GM18870 (cell line): Measurements from ENCODE around the gene MYO5A.
"Not testable (repeated sequence)": the region's sequence is repeated elsewhere in the genome, so short reads cannot be mapped to it uniquely, and the experiment has no call there.

Experiments
- ATAC-seq: cut with Tn5 transposase; IDR thresholded peaks from one replicate; pipeline ENCODE4 v1.9.1; 2021; ENCODE audit warnings: moderate library complexity; ENCODE audit not compliant: unreplicated experiment

Gene MYO5A

GRCh38 chr15:52546031-52546751, 17.5 kb upstream of the MYO5A start:
- ATAC-seq: no peak

DNA sequence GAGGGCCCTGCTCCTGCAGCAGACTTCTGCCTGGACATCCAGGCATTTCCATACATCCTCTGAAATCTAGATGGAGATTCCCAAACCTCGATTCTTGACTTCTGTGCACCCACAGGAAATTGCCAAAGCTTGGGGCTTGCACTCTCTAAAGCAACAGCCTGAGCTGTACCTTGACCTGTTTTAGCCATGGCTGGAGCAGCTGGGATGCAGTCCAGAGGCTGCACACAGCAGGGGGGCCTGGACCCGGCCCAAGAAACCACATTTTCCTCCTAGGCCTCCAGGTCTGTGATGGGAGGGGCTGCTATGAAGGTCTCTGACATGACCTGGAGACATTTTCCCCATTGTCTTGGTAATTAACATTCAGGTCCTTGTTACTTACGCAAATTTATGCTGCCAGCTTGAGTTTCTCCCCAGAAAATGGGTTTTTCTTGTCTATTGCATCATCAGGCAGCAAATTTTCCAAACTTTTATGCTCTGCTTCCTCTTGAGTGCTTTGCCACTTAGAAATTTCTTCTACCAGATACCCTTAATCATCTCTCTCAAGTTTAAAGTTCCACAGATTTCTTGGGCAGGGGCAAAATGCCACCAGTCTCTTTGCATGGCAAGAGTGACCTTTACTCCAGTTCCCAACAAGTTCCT, 11.8 kb upstream of the MYO5A start:
- no peak for ATAC-seq

DNA sequence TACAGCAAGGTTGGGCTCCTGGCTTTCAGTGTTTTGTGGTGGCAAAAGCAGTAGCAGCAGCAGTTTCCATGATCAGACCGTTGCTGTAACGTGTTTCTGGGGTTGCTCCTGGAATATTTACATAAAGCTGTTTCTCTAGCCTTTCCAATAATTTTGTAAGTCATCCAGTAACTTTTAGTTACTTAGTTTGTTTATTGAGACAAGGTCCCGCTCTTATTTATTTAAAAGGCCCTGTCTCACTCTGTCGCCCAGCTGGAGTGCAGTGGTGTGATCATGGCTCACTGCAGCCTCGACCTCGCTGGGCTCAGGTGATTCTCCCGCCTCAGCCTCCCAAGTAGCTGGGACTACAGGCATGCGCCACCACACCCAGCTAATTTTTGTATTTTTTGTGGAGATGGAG, 8.8 kb upstream of the MYO5A start:
- ATAC-seq: no peak

GRCh38 chr15:52532427-52532826, 3.7 kb upstream of the MYO5A start:
- no peak for ATAC-seq

- no peak for ATAC-seq
Observed at GRCh38 chr15:52529940-52530339, 1.3 kb upstream of the MYO5A start.

- ATAC-seq: no peak
Observed at GRCh38 chr15:52529341-52529924, 753 bp upstream of the MYO5A start.

GRCh38 chr15:52527911-52528563, 643 bp downstream of the MYO5A start:
- peak; percentile 6 for ATAC-seq

- no peak for ATAC-seq
Observed at GRCh38 chr15:52527196-52527910, 1.3 kb downstream of the MYO5A start.

- no peak for ATAC-seq
Observed at GRCh38 chr15:52524223-52525136, 4.2 kb downstream of the MYO5A start.

- ATAC-seq: no peak
Observed at GRCh38 chr15:52523647-52524046, 5.0 kb downstream of the MYO5A start.

DNA sequence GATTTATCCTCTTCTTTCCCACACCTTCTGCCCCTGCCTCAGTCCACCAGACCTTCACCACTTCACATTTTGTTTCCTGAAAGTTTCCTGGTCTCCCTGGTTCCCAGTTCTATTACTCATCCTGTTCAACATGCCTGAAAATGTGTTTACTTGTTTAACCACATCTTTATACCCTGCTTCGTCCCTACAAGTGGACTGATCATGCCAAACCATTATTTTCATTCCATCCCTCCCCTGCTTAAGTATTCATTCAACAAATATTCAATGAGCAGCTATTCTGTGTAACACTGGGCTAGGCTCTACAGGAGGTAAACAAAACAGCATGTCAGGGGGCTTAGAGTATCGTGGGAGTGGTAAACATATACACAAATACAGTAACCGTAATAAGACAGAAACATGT, 5.5 kb downstream of the MYO5A start:
- no peak for ATAC-seq

- no peak for ATAC-seq
Observed at GRCh38 chr15:52521682-52522081, 7.0 kb downstream of the MYO5A start.

DNA sequence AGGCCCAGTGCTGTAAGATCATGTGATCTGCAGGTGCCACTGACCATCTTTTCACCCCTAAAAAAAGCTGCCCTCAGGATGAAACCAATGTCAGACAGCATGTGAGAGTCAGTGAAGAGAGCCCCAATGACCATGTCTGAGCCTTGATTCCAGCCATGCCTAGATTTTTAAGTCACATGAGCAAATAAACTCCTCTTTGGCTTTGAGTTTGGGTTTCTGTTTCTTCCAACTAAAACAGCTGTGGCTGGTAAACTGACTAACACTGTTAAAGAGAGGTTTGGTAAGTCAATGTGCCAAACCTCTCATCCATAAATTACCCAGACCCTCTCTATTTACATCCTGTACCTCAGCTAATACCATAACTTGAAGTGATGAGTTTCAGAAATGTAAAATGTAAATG, 8.3 kb downstream of the MYO5A start:
- no peak for ATAC-seq

DNA sequence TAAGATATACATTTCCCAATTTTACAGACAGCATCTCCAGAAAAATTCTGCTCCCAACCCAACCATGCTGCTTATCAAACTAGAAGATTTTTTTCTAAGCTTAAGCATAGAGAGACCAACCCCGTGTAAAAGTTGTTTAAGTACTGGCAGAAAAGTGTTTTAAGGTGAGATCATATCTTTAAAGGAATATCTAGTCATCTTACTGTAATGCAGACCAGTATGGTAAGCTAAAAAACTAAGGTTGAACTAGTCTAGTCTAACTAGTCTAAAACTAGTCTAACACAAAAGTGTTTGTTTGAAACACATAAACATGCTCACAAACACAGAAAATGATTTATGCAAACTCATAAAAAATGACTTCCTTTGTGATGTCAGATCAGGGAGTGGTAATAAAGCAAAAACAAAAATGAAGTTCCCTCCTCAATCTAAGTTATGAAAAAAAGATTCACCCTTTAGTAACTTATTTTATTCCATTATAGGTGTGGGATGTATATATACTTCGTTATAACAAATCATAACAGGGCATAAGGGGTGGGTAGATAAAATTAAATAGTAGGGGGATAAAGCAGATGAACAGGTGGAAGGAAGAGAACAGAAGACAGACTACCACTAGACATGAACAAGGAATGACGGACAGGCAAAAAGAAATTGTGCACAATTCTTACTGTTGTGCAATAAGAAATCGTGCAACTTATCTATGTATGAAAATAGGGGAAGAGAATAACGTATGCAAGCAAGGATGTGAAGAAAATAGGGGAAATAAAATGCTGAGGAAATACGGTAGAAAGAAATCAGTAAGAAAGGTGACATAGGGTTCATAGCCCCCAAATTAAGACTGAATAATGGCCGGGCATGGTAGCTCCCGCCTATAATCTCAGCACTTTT, 10.0 kb downstream of the MYO5A start:
- no peak for ATAC-seq

DNA sequence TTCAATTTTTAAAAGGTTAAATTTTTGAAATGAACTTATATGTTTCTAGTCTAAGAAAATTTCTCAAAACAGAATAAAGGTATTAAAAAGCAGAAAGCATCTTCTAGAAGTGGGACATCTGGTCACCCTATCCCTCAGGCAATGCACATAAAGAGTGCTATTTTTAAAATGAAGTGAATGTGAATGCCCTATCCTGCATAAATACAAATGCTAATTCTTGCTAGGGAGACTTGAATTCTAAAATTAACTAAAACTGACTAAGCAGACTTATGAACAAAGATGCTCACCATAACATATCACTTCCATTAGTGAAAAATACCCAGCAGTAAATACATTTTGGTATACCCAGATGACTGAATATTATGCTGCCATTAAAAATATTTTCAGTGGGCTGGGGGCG, 11.7 kb downstream of the MYO5A start:
- no peak for ATAC-seq

GRCh38 chr15:52515343-52515742, 13.3 kb downstream of the MYO5A start:
- no peak for ATAC-seq

- no peak for ATAC-seq
Observed at GRCh38 chr15:52514482-52514881, 14.2 kb downstream of the MYO5A start.

GRCh38 chr15:52512869-52513268, 15.8 kb downstream of the MYO5A start:
- ATAC-seq: not testable (repeated sequence)

- no peak for ATAC-seq
Observed at GRCh38 chr15:52511084-52511483, 17.6 kb downstream of the MYO5A start.
